ENCODE results near the gene C1orf74. TPM values are rescaled to one million over a fixed set of nuclear protein-coding genes. Genes with fewer than 3 reads are reported as not detected.

C1orf74 gene
- total RNA-seq, 1 experiment from 2014 or later, result 4.6 TPM

DNA sequence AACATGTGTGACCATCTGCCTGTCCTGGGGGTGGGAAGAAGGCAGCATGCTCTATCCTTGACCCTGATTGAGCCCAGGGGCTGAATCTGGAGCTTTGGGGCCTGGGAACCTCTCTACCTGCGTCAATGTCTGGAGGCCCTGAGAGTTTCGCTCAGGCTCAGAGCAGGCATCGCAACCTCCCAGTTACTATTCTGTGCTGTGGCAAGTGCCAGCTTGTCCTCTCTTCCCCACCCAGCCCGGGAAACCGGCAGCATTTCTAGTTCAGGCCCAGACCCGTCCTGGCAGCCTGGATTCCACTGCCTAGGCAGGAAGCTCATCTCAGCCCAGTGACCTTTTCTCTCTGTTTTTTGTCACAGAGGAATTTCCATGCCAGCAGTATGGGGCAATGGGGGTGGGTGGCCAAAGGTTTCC, 31.6 kb upstream of the C1orf74 start:
- Mint-ChIP-seq H3K9me3 (no peaks in the 10 kb centered on the region), H3K27ac (no peak overlapping the region), H3K36me3 (no peaks in the 10 kb centered on the region), H3K4me3 (no peak overlapping the region), H3K27me3 (ENCODE audit: low read depth) (peaks cover 20% of the 10 kb centered on the region), H3K4me1 (no peaks in the 10 kb centered on the region; the same call in 1 of the 2 replicates)
- no peak; the same call in 1 of the 2 replicates for ATAC-seq
- POLR2A ChIA-PET, result interaction anchor here (2.6 kb wide), 1 partner anchor 10 kb away, joined by 8 read pairs; the partner anchor contains the start of gene IRF6
- TF ChIP-seq, protein P1, sequence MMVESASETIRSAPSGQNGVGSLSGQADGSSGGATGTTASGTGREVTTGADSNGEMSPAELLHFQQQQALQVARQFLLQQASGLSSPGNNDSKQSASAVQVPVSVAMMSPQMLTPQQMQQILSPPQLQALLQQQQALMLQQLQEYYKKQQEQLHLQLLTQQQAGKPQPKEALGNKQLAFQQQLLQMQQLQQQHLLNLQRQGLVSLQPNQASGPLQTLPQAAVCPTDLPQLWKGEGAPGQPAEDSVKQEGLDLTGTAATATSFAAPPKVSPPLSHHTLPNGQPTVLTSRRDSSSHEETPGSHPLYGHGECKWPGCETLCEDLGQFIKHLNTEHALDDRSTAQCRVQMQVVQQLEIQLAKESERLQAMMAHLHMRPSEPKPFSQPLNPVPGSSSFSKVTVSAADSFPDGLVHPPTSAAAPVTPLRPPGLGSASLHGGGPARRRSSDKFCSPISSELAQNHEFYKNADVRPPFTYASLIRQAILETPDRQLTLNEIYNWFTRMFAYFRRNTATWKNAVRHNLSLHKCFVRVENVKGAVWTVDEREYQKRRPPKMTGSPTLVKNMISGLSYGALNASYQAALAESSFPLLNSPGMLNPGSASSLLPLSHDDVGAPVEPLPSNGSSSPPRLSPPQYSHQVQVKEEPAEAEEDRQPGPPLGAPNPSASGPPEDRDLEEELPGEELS (CRISPR knock-in tag; IDR thresholded peaks at IDR 0.05), result no peak
- TF ChIP-seq ZNF121 (CRISPR knock-in tag; IDR thresholded peaks at IDR 0.05), result no peak
- TF ChIP-seq JUN (CRISPR knock-in tag; IDR thresholded peaks at IDR 0.05), result no peak
- TF ChIP-seq JAZF1 (CRISPR knock-in tag; IDR thresholded peaks at IDR 0.05), result no peak
- TF ChIP-seq ZNF396 (CRISPR knock-in tag; IDR thresholded peaks at IDR 0.05; ENCODE audit: borderline replicate concordance), result no peak
- TF ChIP-seq PRRX2 (CRISPR knock-in tag; IDR thresholded peaks at IDR 0.05), result no peak
- no peak for TF ChIP-seq SMAD4 (CRISPR knock-in tag; IDR thresholded peaks at IDR 0.05)
- TF ChIP-seq ZNF263 (CRISPR knock-in tag; IDR thresholded peaks at IDR 0.05; ENCODE audit: low read depth), result no peak
- TF ChIP-seq, protein P2, sequence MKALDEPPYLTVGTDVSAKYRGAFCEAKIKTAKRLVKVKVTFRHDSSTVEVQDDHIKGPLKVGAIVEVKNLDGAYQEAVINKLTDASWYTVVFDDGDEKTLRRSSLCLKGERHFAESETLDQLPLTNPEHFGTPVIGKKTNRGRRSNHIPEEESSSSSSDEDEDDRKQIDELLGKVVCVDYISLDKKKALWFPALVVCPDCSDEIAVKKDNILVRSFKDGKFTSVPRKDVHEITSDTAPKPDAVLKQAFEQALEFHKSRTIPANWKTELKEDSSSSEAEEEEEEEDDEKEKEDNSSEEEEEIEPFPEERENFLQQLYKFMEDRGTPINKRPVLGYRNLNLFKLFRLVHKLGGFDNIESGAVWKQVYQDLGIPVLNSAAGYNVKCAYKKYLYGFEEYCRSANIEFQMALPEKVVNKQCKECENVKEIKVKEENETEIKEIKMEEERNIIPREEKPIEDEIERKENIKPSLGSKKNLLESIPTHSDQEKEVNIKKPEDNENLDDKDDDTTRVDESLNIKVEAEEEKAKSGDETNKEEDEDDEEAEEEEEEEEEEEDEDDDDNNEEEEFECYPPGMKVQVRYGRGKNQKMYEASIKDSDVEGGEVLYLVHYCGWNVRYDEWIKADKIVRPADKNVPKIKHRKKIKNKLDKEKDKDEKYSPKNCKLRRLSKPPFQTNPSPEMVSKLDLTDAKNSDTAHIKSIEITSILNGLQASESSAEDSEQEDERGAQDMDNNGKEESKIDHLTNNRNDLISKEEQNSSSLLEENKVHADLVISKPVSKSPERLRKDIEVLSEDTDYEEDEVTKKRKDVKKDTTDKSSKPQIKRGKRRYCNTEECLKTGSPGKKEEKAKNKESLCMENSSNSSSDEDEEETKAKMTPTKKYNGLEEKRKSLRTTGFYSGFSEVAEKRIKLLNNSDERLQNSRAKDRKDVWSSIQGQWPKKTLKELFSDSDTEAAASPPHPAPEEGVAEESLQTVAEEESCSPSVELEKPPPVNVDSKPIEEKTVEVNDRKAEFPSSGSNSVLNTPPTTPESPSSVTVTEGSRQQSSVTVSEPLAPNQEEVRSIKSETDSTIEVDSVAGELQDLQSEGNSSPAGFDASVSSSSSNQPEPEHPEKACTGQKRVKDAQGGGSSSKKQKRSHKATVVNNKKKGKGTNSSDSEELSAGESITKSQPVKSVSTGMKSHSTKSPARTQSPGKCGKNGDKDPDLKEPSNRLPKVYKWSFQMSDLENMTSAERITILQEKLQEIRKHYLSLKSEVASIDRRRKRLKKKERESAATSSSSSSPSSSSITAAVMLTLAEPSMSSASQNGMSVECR (CRISPR knock-in tag; IDR thresholded peaks at IDR 0.05; ENCODE audit: borderline replicate concordance), result no peak
- TF ChIP-seq, protein P3, sequence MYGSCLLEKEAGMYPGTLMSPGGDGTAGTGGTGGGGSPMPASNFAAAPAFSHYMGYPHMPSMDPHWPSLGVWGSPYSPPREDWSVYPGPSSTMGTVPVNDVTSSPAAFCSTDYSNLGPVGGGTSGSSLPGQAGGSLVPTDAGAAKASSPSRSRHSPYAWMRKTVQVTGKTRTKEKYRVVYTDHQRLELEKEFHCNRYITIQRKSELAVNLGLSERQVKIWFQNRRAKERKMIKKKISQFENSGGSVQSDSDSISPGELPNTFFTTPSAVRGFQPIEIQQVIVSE (CRISPR knock-in tag; IDR thresholded peaks at IDR 0.05; ENCODE audit: borderline replicate concordance), result no peak
- CTCF ChIA-PET, result interaction anchor here (2.4 to 3.2 kb wide), 2 partner anchors 10 to 12 kb away, joined by 7 to 13 read pairs; partner anchors contain the start of genes IRF6 and UTP25
- no peak for DNase-seq (ENCODE audit: low spot score)

DNA sequence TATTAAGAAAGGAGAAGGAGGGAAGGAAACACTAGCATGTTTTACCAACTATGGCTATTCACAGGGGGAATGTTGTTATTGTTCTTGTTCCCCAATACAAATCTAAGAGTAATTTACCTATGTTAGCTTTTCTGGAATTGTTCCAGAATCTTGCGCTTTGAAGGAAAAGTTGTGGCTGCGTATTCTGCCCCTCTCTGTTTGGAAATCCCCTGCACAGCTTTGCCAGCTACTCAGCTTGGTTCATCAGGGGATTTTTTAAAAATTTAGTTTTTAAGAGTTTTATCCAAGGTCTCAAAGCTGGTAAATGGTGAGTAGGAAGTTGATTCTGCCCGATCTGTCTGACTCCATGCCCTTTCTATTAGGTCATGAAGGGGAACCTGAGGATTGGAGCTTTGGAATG, 31.1 kb upstream of the C1orf74 start:
- DNase-seq (ENCODE audit: low spot score) (no peak), ATAC-seq (no peak)
- TF ChIP-seq FOXK1 (CRISPR knock-in tag; IDR thresholded peaks at IDR 0.05) (no peak), PRRX2 (CRISPR knock-in tag; IDR thresholded peaks at IDR 0.05) (no peak), ESRRA (CRISPR knock-in tag; IDR thresholded peaks at IDR 0.05; ENCODE audit: borderline replicate concordance) (no peak), FOXJ3 (CRISPR knock-in tag; IDR thresholded peaks at IDR 0.05; ENCODE audit: borderline replicate concordance) (no peak)
- Mint-ChIP-seq H3K4me1 (peaks cover 4% of the 10 kb centered on the region; the same call in 1 of the 2 replicates), H3K4me3 (no peak overlapping the region), H3K27me3 (ENCODE audit: low read depth) (peaks cover 17% of the 10 kb centered on the region), H3K9me3 (no peaks in the 10 kb centered on the region), H3K27ac (no peak overlapping the region), H3K36me3 (no peaks in the 10 kb centered on the region)
- ChIA-PET POLR2A (interaction anchor here (2.6 kb wide), 1 partner anchor 10 kb away, joined by 8 read pairs; the partner anchor contains the start of gene IRF6), CTCF (interaction anchor here (2.4 to 3.2 kb wide), 2 partner anchors 10 to 12 kb away, joined by 7 to 13 read pairs; partner anchors contain the start of genes IRF6 and UTP25)

DNA sequence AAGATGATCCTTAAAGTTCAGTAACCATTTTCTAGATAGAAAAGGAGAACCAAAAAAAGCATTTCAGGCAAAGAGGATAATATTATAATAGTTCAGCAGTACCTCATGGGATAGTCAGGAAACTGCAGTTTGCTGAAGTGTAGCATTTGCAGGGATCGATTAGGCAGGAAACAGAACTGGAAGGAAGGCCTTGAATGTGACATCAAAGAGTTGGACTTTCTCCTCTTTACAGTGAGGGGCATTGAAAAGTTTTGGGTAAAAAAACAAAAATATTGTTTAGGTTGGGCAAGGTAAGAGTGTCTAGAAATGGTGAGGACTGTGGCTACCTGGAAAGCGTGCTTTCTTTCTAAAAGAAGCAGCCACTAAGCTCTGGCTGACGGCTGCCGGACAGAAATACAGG, 29.5 kb upstream of the C1orf74 start:
- Mint-ChIP-seq H3K9me3 (no peaks in the 10 kb centered on the region), H3K4me3 (no peak overlapping the region), H3K27me3 (ENCODE audit: low read depth) (peaks cover 11% of the 10 kb centered on the region), H3K27ac (no peak overlapping the region), H3K4me1 (peaks cover 5% of the 10 kb centered on the region; the same call in 1 of the 2 replicates), H3K36me3 (no peaks in the 10 kb centered on the region)
- no peak for ATAC-seq
- CTCF ChIA-PET, result interaction anchor here (0.8 to 3.2 kb wide), 3 partner anchors 8 to 14 kb away, joined by 3 to 13 read pairs (median 5); partner anchors contain the start of genes IRF6 and UTP25
- POLR2A ChIA-PET, result no interaction called here
- DNase-seq (ENCODE audit: low spot score), result no peak
- TF ChIP-seq NR2C2 (CRISPR knock-in tag; IDR thresholded peaks at IDR 0.05) (no peak), NFE2L1 (CRISPR knock-in tag; IDR thresholded peaks at IDR 0.05) (no peak), CREB1 (CRISPR knock-in tag; IDR thresholded peaks at IDR 0.05) (no peak), CBFB (CRISPR knock-in tag; IDR thresholded peaks at IDR 0.05; ENCODE audit: low read depth) (no peak), JUN (CRISPR knock-in tag; IDR thresholded peaks at IDR 0.05) (no peak), TCF7 (CRISPR knock-in tag; IDR thresholded peaks at IDR 0.05; ENCODE audit: low read depth) (no peak), FOXP1 (CRISPR knock-in tag; IDR thresholded peaks at IDR 0.05; ENCODE audit: borderline replicate concordance) (no peak)
- TF ChIP-seq, protein P4, sequence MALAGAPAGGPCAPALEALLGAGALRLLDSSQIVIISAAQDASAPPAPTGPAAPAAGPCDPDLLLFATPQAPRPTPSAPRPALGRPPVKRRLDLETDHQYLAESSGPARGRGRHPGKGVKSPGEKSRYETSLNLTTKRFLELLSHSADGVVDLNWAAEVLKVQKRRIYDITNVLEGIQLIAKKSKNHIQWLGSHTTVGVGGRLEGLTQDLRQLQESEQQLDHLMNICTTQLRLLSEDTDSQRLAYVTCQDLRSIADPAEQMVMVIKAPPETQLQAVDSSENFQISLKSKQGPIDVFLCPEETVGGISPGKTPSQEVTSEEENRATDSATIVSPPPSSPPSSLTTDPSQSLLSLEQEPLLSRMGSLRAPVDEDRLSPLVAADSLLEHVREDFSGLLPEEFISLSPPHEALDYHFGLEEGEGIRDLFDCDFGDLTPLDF (CRISPR knock-in tag; IDR thresholded peaks at IDR 0.05), result no peak
- TF ChIP-seq, protein P5, sequence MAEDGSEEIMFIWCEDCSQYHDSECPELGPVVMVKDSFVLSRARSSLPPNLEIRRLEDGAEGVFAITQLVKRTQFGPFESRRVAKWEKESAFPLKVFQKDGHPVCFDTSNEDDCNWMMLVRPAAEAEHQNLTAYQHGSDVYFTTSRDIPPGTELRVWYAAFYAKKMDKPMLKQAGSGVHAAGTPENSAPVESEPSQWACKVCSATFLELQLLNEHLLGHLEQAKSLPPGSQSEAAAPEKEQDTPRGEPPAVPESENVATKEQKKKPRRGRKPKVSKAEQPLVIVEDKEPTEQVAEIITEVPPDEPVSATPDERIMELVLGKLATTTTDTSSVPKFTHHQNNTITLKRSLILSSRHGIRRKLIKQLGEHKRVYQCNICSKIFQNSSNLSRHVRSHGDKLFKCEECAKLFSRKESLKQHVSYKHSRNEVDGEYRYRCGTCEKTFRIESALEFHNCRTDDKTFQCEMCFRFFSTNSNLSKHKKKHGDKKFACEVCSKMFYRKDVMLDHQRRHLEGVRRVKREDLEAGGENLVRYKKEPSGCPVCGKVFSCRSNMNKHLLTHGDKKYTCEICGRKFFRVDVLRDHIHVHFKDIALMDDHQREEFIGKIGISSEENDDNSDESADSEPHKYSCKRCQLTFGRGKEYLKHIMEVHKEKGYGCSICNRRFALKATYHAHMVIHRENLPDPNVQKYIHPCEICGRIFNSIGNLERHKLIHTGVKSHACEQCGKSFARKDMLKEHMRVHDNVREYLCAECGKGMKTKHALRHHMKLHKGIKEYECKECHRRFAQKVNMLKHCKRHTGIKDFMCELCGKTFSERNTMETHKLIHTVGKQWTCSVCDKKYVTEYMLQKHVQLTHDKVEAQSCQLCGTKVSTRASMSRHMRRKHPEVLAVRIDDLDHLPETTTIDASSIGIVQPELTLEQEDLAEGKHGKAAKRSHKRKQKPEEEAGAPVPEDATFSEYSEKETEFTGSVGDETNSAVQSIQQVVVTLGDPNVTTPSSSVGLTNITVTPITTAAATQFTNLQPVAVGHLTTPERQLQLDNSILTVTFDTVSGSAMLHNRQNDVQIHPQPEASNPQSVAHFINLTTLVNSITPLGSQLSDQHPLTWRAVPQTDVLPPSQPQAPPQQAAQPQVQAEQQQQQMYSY (CRISPR knock-in tag; IDR thresholded peaks at IDR 0.05), result no peak

All from WTC11 (cell line).